DOHH2 (cell line): Measurements from ENCODE around the gene MCRIP1.
A peak's percentile ranks its signal among the peaks of the same experiment; 100 is the strongest.

Source experiments
- H3F3A ChIP-seq: fragments of 200-600 bp; sonication (generic), shearing (Covaris generic); 2 replicates; pipeline ENCODE4 v1.6.0; 2016; ENCODE audit warnings: antibody characterized with exemption, mild to moderate bottlenecking; ENCODE audit not compliant: control insufficient read depth, insufficient read depth
- H3K27ac ChIP-seq: fragments of 200-600 bp; sonication (generic); 2 replicates; pipeline ENCODE4 v1.5.1; 2014; ENCODE audit warnings: low read depth, mild to moderate bottlenecking, low read length, moderate library complexity
- H3K27me3 ChIP-seq: fragments of 200-600 bp; sonication (generic); 2 replicates; pipeline ENCODE4 v1.6.1; 2014; ENCODE audit warnings: mild to moderate bottlenecking, low read length, mixed read lengths; ENCODE audit not compliant: control insufficient read depth
- H3K36me3 ChIP-seq: fragments of 200-600 bp; sonication (generic); 2 replicates; pipeline ENCODE4 v1.6.1; 2014; ENCODE audit warnings: mild to moderate bottlenecking, low read length, moderate library complexity, mixed read lengths; ENCODE audit not compliant: control insufficient read depth
- H3K4me1 ChIP-seq: fragments of 200-600 bp; sonication (generic); 2 replicates; pipeline ENCODE4 v1.6.1; 2014; ENCODE audit warnings: mild to moderate bottlenecking, low read length, mixed read lengths; ENCODE audit not compliant: control insufficient read depth
- H3K4me2 ChIP-seq: fragments of 200-600 bp; sonication (generic); 2 replicates; pipeline ENCODE4 v1.6.0; 2014; ENCODE audit warnings: mild to moderate bottlenecking, low read length, moderate library complexity
- H3K4me3 ChIP-seq: fragments of 200-600 bp; sonication (generic); 2 replicates; pipeline ENCODE4 v1.5.1; 2014; ENCODE audit warnings: mild to moderate bottlenecking, low read length, mixed read lengths
- H3K79me2 ChIP-seq: fragments of 200-600 bp; sonication (generic); 2 replicates; pipeline ENCODE4 v1.6.1; 2014; ENCODE audit warnings: mild to moderate bottlenecking, low read length, mixed read lengths; ENCODE audit not compliant: control insufficient read depth
- H3K9me2 ChIP-seq: fragments of 200-600 bp; sonication (generic); replicated peaks from 2 replicates; pipeline ENCODE4 v1.6.1; 2014; ENCODE audit warnings: mild to moderate bottlenecking, low read length, mixed read lengths; ENCODE audit not compliant: control insufficient read depth
- H3K9me3 ChIP-seq: fragments of 200-600 bp; sonication (generic); 2 replicates; pipeline ENCODE4 v1.6.1; 2014; ENCODE audit warnings: antibody characterized with exemption, low read length, mixed read lengths; ENCODE audit not compliant: control insufficient read depth, insufficient read depth
- H4K20me1 ChIP-seq: fragments of 200-600 bp; sonication (generic); 2 replicates; pipeline ENCODE4 v1.6.0; 2014; ENCODE audit warnings: low read depth, mild to moderate bottlenecking, antibody characterized with exemption, low read length, moderate library complexity; ENCODE audit not compliant: control insufficient read depth, insufficient read depth
- CTCF ChIP-seq: fragments of 200-600 bp; sonication (generic); IDR thresholded peaks from one replicate; pipeline ENCODE4 v1.5.1; 2014; ENCODE audit warnings: antibody characterized with exemption, mild to moderate bottlenecking, low read depth, low read length; ENCODE audit not compliant: poor library complexity, severe bottlenecking
- EZH2phosphoT487 ChIP-seq: fragments of 200-600 bp; sonication (generic); IDR thresholded peaks from 2 replicates; pipeline ENCODE4 v1.6.1; 2017; ENCODE audit warnings: borderline replicate concordance, mild to moderate bottlenecking, antibody characterized with exemption, low read length, moderate library complexity, mixed read lengths

The MCRIP1 gene

GRCh38 chr17:81867991-81868673, 35.0 kb upstream of the MCRIP1 start:
- no peaks in the 10 kb centered on the region for H3K27me3 ChIP-seq
- H3K4me3 ChIP-seq: no peak overlapping the region
- no peak for TF ChIP-seq CTCF
- no peak overlapping the region for H3K4me2 ChIP-seq
- no peaks in the 10 kb centered on the region for H3K9me3 ChIP-seq
- H3K36me3 ChIP-seq: peaks cover 81% of the 10 kb centered on the region
- H3K9me2 ChIP-seq: no peaks in the 10 kb centered on the region
- peaks cover 59% of the 10 kb centered on the region for H3K4me1 ChIP-seq
- H4K20me1 ChIP-seq: 0 out of 2 replicates have a peak, but pooled peaks cover 4% of the 10 kb centered on the region
- peaks cover 68% of the 10 kb centered on the region for H3K79me2 ChIP-seq
- H3K27ac ChIP-seq: no peak overlapping the region
- H3F3A ChIP-seq: peaks cover 40% of the 10 kb centered on the region

- H3K4me2 ChIP-seq: peak overlapping the region; percentile 2; the same call in 1 of the 2 replicates
- no peaks in the 10 kb centered on the region for H3K27me3 ChIP-seq
- peaks cover 59% of the 10 kb centered on the region for H3K4me1 ChIP-seq
- H3K9me3 ChIP-seq: no peaks in the 10 kb centered on the region
- H4K20me1 ChIP-seq: 0 out of 2 replicates have a peak, but pooled peaks cover 5% of the 10 kb centered on the region
- H3K79me2 ChIP-seq: peaks cover 68% of the 10 kb centered on the region
- no peaks in the 10 kb centered on the region for H3K9me2 ChIP-seq
- no peak overlapping the region for H3K4me3 ChIP-seq
- H3K36me3 ChIP-seq: peaks cover 83% of the 10 kb centered on the region
- H3K27ac ChIP-seq: peak overlapping the region; percentile 36
- peaks cover 35% of the 10 kb centered on the region for H3F3A ChIP-seq
- no peak for TF ChIP-seq CTCF
- TF ChIP-seq EZH2phosphoT487: no peak
Observed at GRCh38 chr17:81867170-81867990, 34.3 kb upstream of the MCRIP1 start.

- H3K4me3 ChIP-seq: no peak overlapping the region
- no peaks in the 10 kb centered on the region for H3K9me2 ChIP-seq
- H3K36me3 ChIP-seq: peaks cover 84% of the 10 kb centered on the region
- peak overlapping the region; percentile 2; the same call in 1 of the 2 replicates for H3K4me2 ChIP-seq
- H3K9me3 ChIP-seq: no peaks in the 10 kb centered on the region
- no peaks in the 10 kb centered on the region for H3K27me3 ChIP-seq
- 0 out of 2 replicates have a peak, but pooled peaks cover 5% of the 10 kb centered on the region for H4K20me1 ChIP-seq
- peaks cover 59% of the 10 kb centered on the region for H3K4me1 ChIP-seq
- H3K79me2 ChIP-seq: peaks cover 68% of the 10 kb centered on the region
- peak overlapping the region; percentile 36; the same call in 1 of the 2 replicates for H3K27ac ChIP-seq
- no peak for TF ChIP-seq CTCF
- no peak for TF ChIP-seq EZH2phosphoT487
- H3F3A ChIP-seq: peaks cover 35% of the 10 kb centered on the region
Observed at GRCh38 chr17:81866440-81867169, 33.5 kb upstream of the MCRIP1 start.
